ENCODE results near the gene PPARG.

- TF ChIP-seq POLR2A (IDR thresholded peaks at IDR 0.05; ENCODE audit: low read depth, low read length) (no peak), TAF1 (IDR thresholded peaks at IDR 0.05; ENCODE audit: borderline replicate concordance, low read depth, low read length) (no peak)
Measured at GRCh38 chr3:12369598-12369997, 80.7 kb downstream of the PPARG start.
